SK-N-SH treated with all-trans-retinoic acid at 6 μM for 48 hours (cell line): Measurements from ENCODE around the gene ASAP2.

Source experiments
- CSDC2 ChIP-seq: fragments of 250-450 bp; sonication (Bioruptor Pico); IDR thresholded peaks from 2 replicates; pipeline ENCODE4 v1.5.0; 2020; ENCODE audit warnings: mild to moderate bottlenecking, moderate library complexity
- GLIS3 ChIP-seq: fragments of 250-450 bp; sonication (Bioruptor Pico); IDR thresholded peaks from 2 replicates; pipeline ENCODE4 v1.5.0; 2020; ENCODE audit warnings: mild to moderate bottlenecking, moderate library complexity
- ISL1 ChIP-seq: fragments of 250-450 bp; sonication (Bioruptor Pico); IDR thresholded peaks from 2 replicates; pipeline ENCODE4 v2.1.2; 2022; ENCODE audit warnings: mild to moderate bottlenecking, moderate library complexity
- ZFP30 ChIP-seq: fragments of 450-650 bp; formaldehyde crosslinking; IDR thresholded peaks from 2 replicates; pipeline ENCODE4 v1.5.0; 2022; ENCODE audit warnings: mild to moderate bottlenecking, moderate library complexity
- ZNF8 ChIP-seq: fragments of 450-650 bp; formaldehyde crosslinking; IDR thresholded peaks from 2 replicates; pipeline ENCODE4 v1.5.0; 2020; ENCODE audit warnings: mild to moderate bottlenecking, moderate library complexity
- TF ChIP-seq, protein P1 (sequence below): fragments of 250-450 bp; sonication (Bioruptor Pico); IDR thresholded peaks from 2 replicates; pipeline ENCODE4 v1.5.1; 2020; ENCODE audit warnings: low read depth, mild to moderate bottlenecking, moderate library complexity
- TF ChIP-seq, protein P2 (sequence below): fragments of 250-450 bp; sonication (Bioruptor Pico); IDR thresholded peaks from 2 replicates; pipeline ENCODE4 v1.8.0; 2021; ENCODE audit warnings: low read depth, mild to moderate bottlenecking, moderate library complexity, borderline replicate concordance

DNA sequence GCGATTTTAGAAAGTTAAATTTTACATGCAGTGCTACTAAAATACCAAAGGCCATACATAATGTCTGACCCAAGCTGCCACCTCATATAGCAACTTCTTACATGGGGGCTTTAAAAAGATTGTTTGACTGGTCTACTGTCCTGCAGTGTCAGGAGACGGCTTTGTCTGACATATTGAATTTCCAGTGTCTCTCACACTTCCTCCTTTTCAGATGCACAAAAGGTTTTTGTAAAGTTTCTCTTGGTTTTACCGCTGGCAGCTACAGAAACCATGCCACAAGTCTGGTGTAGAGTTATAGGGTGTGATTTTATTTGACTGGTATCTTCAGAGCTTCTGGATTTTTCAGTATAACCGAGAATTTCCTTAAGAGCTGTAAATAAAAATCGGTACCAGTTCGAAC, 1.1 kb upstream of the ASAP2 start:
- no peak for TF ChIP-seq ZFP30 (CRISPR knock-in tag)
- TF ChIP-seq GLIS3 (CRISPR knock-in tag): no peak
- TF ChIP-seq ISL1 (CRISPR knock-in tag): no peak
- TF ChIP-seq CSDC2 (CRISPR knock-in tag): no peak
- TF ChIP-seq, protein P1, sequence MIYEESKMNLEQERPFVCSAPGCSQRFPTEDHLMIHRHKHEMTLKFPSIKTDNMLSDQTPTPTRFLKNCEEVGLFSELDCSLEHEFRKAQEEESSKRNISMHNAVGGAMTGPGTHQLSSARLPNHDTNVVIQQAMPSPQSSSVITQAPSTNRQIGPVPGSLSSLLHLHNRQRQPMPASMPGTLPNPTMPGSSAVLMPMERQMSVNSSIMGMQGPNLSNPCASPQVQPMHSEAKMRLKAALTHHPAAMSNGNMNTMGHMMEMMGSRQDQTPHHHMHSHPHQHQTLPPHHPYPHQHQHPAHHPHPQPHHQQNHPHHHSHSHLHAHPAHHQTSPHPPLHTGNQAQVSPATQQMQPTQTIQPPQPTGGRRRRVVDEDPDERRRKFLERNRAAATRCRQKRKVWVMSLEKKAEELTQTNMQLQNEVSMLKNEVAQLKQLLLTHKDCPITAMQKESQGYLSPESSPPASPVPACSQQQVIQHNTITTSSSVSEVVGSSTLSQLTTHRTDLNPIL (CRISPR knock-in tag): no peak
- no peak for TF ChIP-seq ZNF8 (CRISPR knock-in tag)
- TF ChIP-seq, protein P2, sequence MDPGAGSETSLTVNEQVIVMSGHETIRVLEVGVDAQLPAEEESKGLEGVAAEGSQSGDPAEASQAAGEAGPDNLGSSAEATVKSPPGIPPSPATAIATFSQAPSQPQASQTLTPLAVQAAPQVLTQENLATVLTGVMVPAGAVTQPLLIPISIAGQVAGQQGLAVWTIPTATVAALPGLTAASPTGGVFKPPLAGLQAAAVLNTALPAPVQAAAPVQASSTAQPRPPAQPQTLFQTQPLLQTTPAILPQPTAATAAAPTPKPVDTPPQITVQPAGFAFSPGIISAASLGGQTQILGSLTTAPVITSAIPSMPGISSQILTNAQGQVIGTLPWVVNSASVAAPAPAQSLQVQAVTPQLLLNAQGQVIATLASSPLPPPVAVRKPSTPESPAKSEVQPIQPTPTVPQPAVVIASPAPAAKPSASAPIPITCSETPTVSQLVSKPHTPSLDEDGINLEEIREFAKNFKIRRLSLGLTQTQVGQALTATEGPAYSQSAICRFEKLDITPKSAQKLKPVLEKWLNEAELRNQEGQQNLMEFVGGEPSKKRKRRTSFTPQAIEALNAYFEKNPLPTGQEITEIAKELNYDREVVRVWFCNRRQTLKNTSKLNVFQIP (CRISPR knock-in tag): no peak
